ENCODE data around the gene CRYBA2.

GRCh38 chr2:218999881-219000568 is 6.8 kb upstream of the CRYBA2 start:
- TF ChIP-seq CTCF (IDR thresholded peaks at IDR 0.05): no peak
- no peak for TF ChIP-seq REST (IDR thresholded peaks at IDR 0.05; ENCODE audit: insufficient read depth in 1 of 2, low read depth in 2 of 2, low read length in 1 of 2)
- TF ChIP-seq TCF7L2 (IDR thresholded peaks at IDR 0.05; ENCODE audit: low read depth, low read length): no peak
- TF ChIP-seq POLR2AphosphoS5 (IDR thresholded peaks at IDR 0.05; ENCODE audit: low read depth, low read length): no peak
- TF ChIP-seq SIN3A (IDR thresholded peaks at IDR 0.05; ENCODE audit: borderline replicate concordance, insufficient read depth, low read depth, low read length): no peak
